Measurements from ENCODE around the gene C1S.
A peak's percentile ranks its signal among the peaks of the same experiment; 100 is the strongest.
"Not testable (repeated sequence)": the region's sequence is repeated elsewhere in the genome, so short reads cannot be mapped to it uniquely, and the experiment has no call there.

The C1S gene

GRCh38 chr12:7021956-7022355 lies 38.6 kb upstream of the C1S start:
- Histone ChIP-seq H3K27ac (ENCODE audit: low read depth, low read length) (no peak overlapping the region), H3K27me3 (ENCODE audit: control insufficient read depth in 5 of 5, insufficient read depth in 4 of 5, low read length in 5 of 5) (no peaks in the 10 kb centered on the region), H3K9ac (ENCODE audit: low read length in 5 of 5) (no peak overlapping the region), H3K4me3 (ENCODE audit: low read depth in 1 of 5, low read length in 5 of 5) (no peak overlapping the region), H3K36me3 (ENCODE audit: control insufficient read depth in 5 of 5, insufficient read depth in 5 of 5, low read length in 5 of 5) (no peaks in the 10 kb centered on the region), H3K9me3 (ENCODE audit: control insufficient read depth in 5 of 5, low read length in 5 of 5) (no peaks in the 10 kb centered on the region), H3K4me1 (ENCODE audit: control insufficient read depth in 5 of 5, insufficient read depth in 5 of 5, low read length in 5 of 5) (peaks cover 3 to 19% (median 17%) of the 10 kb centered on the region in 5 donors)

- Histone ChIP-seq H3K4me1 (ENCODE audit: control insufficient read depth in 5 of 5, insufficient read depth in 5 of 5, low read length in 5 of 5) (peaks cover 0 to 7% (median 7%) of the 10 kb centered on the region in 5 donors), H3K36me3 (ENCODE audit: control insufficient read depth in 5 of 5, insufficient read depth in 5 of 5, low read length in 5 of 5) (no peaks in the 10 kb centered on the region), H3K27me3 (ENCODE audit: control insufficient read depth in 5 of 5, insufficient read depth in 4 of 5, low read length in 5 of 5) (no peaks in the 10 kb centered on the region), H3K27ac (ENCODE audit: low read depth, low read length) (no peak overlapping the region), H3K9me3 (ENCODE audit: control insufficient read depth in 5 of 5, low read length in 5 of 5) (no peaks in the 10 kb centered on the region), H3K9ac (ENCODE audit: low read length in 5 of 5) (no peak overlapping the region), H3K4me3 (ENCODE audit: low read depth in 1 of 5, low read length in 5 of 5) (no peak overlapping the region)
These were observed 37.4 kb upstream of the C1S start for GRCh38 chr12:7023114-7023513.

- H3K4me1 ChIP-seq (ENCODE audit: control insufficient read depth in 5 of 5, insufficient read depth in 5 of 5, low read length in 5 of 5) = peaks cover 0 to 11% (median 0%) of the 10 kb centered on the region in 5 donors
These were observed 33.7 kb upstream of the C1S start for GRCh38 chr12:7026854-7027253.

GRCh38 chr12:7031306-7031705 lies 29.2 kb upstream of the C1S start:
- Histone ChIP-seq H3K27me3 (ENCODE audit: control insufficient read depth in 5 of 5, insufficient read depth in 4 of 5, low read length in 5 of 5) (no peaks in the 10 kb centered on the region), H3K27ac (ENCODE audit: low read depth, low read length) (no peak overlapping the region), H3K9me3 (ENCODE audit: control insufficient read depth in 5 of 5, low read length in 5 of 5) (no peaks in the 10 kb centered on the region), H3K9ac (ENCODE audit: low read length in 5 of 5) (no peak overlapping the region), H3K4me3 (ENCODE audit: low read depth in 1 of 5, low read length in 5 of 5) (peak overlapping the region in 1 of 5 donors; percentile 13), H3K4me1 (ENCODE audit: control insufficient read depth in 5 of 5, insufficient read depth in 5 of 5, low read length in 5 of 5) (peaks cover 0 to 14% (median 0%) of the 10 kb centered on the region in 5 donors), H3K36me3 (ENCODE audit: control insufficient read depth in 5 of 5, insufficient read depth in 5 of 5, low read length in 5 of 5) (no peaks in the 10 kb centered on the region)

More at GRCh38 chr12:7026854-7027253, 33.7 kb upstream of the C1S start:
- Histone ChIP-seq H3K9me3 (ENCODE audit: control insufficient read depth in 5 of 5, low read length in 5 of 5) (no peaks in the 10 kb centered on the region), H3K27me3 (ENCODE audit: control insufficient read depth in 5 of 5, insufficient read depth in 4 of 5, low read length in 5 of 5) (no peaks in the 10 kb centered on the region), H3K27ac (ENCODE audit: low read depth, low read length) (no peak overlapping the region), H3K9ac (ENCODE audit: low read length in 5 of 5) (no peak overlapping the region), H3K4me3 (ENCODE audit: low read depth in 1 of 5, low read length in 5 of 5) (no peak overlapping the region), H3K36me3 (ENCODE audit: control insufficient read depth in 5 of 5, insufficient read depth in 5 of 5, low read length in 5 of 5) (no peaks in the 10 kb centered on the region)

- Histone ChIP-seq H3K9ac (ENCODE audit: low read length in 5 of 5) (no peak overlapping the region), H3K4me1 (ENCODE audit: control insufficient read depth in 5 of 5, insufficient read depth in 5 of 5, low read length in 5 of 5) (peaks cover 0 to 14% (median 0%) of the 10 kb centered on the region in 5 donors), H3K27me3 (ENCODE audit: control insufficient read depth in 5 of 5, insufficient read depth in 4 of 5, low read length in 5 of 5) (no peaks in the 10 kb centered on the region), H3K27ac (ENCODE audit: low read depth, low read length) (no peak overlapping the region), H3K36me3 (ENCODE audit: control insufficient read depth in 5 of 5, insufficient read depth in 5 of 5, low read length in 5 of 5) (no peaks in the 10 kb centered on the region), H3K9me3 (ENCODE audit: control insufficient read depth in 5 of 5, low read length in 5 of 5) (no peaks in the 10 kb centered on the region), H3K4me3 (ENCODE audit: low read depth in 1 of 5, low read length in 5 of 5) (no peak overlapping the region)
These were observed 27.5 kb upstream of the C1S start for GRCh38 chr12:7032990-7033389.

GRCh38 chr12:7034464-7034863 lies 26.1 kb upstream of the C1S start:
- Histone ChIP-seq H3K27me3 (ENCODE audit: control insufficient read depth in 5 of 5, insufficient read depth in 4 of 5, low read length in 5 of 5) (no peaks in the 10 kb centered on the region), H3K27ac (ENCODE audit: low read depth, low read length) (no peak overlapping the region), H3K36me3 (ENCODE audit: control insufficient read depth in 5 of 5, insufficient read depth in 5 of 5, low read length in 5 of 5) (no peaks in the 10 kb centered on the region), H3K9ac (ENCODE audit: low read length in 5 of 5) (no peak overlapping the region), H3K9me3 (ENCODE audit: control insufficient read depth in 5 of 5, low read length in 5 of 5) (no peaks in the 10 kb centered on the region), H3K4me1 (ENCODE audit: control insufficient read depth in 5 of 5, insufficient read depth in 5 of 5, low read length in 5 of 5) (peaks cover 0 to 14% (median 0%) of the 10 kb centered on the region in 5 donors), H3K4me3 (ENCODE audit: low read depth in 1 of 5, low read length in 5 of 5) (no peak overlapping the region)

GRCh38 chr12:7035463-7035862 lies 25.1 kb upstream of the C1S start:
- Histone ChIP-seq H3K9me3 (ENCODE audit: control insufficient read depth in 5 of 5, low read length in 5 of 5) (no peaks in the 10 kb centered on the region), H3K4me1 (ENCODE audit: control insufficient read depth in 5 of 5, insufficient read depth in 5 of 5, low read length in 5 of 5) (peaks cover 0 to 14% (median 0%) of the 10 kb centered on the region in 5 donors), H3K36me3 (ENCODE audit: control insufficient read depth in 5 of 5, insufficient read depth in 5 of 5, low read length in 5 of 5) (no peaks in the 10 kb centered on the region), H3K27me3 (ENCODE audit: control insufficient read depth in 5 of 5, insufficient read depth in 4 of 5, low read length in 5 of 5) (no peaks in the 10 kb centered on the region), H3K27ac (ENCODE audit: low read depth, low read length) (no peak overlapping the region), H3K9ac (ENCODE audit: low read length in 5 of 5) (no peak overlapping the region), H3K4me3 (ENCODE audit: low read depth in 1 of 5, low read length in 5 of 5) (no peak overlapping the region)

GRCh38 chr12:7037411-7037810 lies 23.1 kb upstream of the C1S start:
- not testable (repeated sequence) for H3K4me3 ChIP-seq (ENCODE audit: low read depth in 1 of 5, low read length in 5 of 5); H3K4me1 ChIP-seq (ENCODE audit: control insufficient read depth in 5 of 5, insufficient read depth in 5 of 5, low read length in 5 of 5); H3K9me3 ChIP-seq (ENCODE audit: control insufficient read depth in 5 of 5, low read length in 5 of 5); H3K36me3 ChIP-seq (ENCODE audit: control insufficient read depth in 5 of 5, insufficient read depth in 5 of 5, low read length in 5 of 5); H3K27ac ChIP-seq (ENCODE audit: low read depth, low read length); H3K9ac ChIP-seq (ENCODE audit: low read length in 5 of 5); H3K27me3 ChIP-seq (ENCODE audit: control insufficient read depth in 5 of 5, insufficient read depth in 4 of 5, low read length in 5 of 5)

GRCh38 chr12:7038591-7038990 lies 21.9 kb upstream of the C1S start:
- H3K4me3 ChIP-seq (ENCODE audit: low read depth in 1 of 5, low read length in 5 of 5) = no peak overlapping the region
- H3K9me3 ChIP-seq (ENCODE audit: control insufficient read depth in 5 of 5, low read length in 5 of 5) = no peaks in the 10 kb centered on the region
- H3K36me3 ChIP-seq (ENCODE audit: control insufficient read depth in 5 of 5, insufficient read depth in 5 of 5, low read length in 5 of 5) = no peaks in the 10 kb centered on the region
- no peak overlapping the region for H3K27ac ChIP-seq (ENCODE audit: low read depth, low read length)
- no peak overlapping the region for H3K9ac ChIP-seq (ENCODE audit: low read length in 5 of 5)
- no peaks in the 10 kb centered on the region for H3K27me3 ChIP-seq (ENCODE audit: control insufficient read depth in 5 of 5, insufficient read depth in 4 of 5, low read length in 5 of 5)
- H3K4me1 ChIP-seq (ENCODE audit: control insufficient read depth in 5 of 5, insufficient read depth in 5 of 5, low read length in 5 of 5) = no peaks in the 10 kb centered on the region

GRCh38 chr12:7039403-7039802 lies 21.1 kb upstream of the C1S start:
- no peaks in the 10 kb centered on the region for H3K27me3 ChIP-seq (ENCODE audit: control insufficient read depth in 5 of 5, insufficient read depth in 4 of 5, low read length in 5 of 5)
- no peak overlapping the region for H3K27ac ChIP-seq (ENCODE audit: low read depth, low read length)
- H3K36me3 ChIP-seq (ENCODE audit: control insufficient read depth in 5 of 5, insufficient read depth in 5 of 5, low read length in 5 of 5) = no peaks in the 10 kb centered on the region
- no peaks in the 10 kb centered on the region for H3K9me3 ChIP-seq (ENCODE audit: control insufficient read depth in 5 of 5, low read length in 5 of 5)
- H3K4me3 ChIP-seq (ENCODE audit: low read depth in 1 of 5, low read length in 5 of 5) = no peak overlapping the region
- no peak overlapping the region for H3K9ac ChIP-seq (ENCODE audit: low read length in 5 of 5)
- no peaks in the 10 kb centered on the region for H3K4me1 ChIP-seq (ENCODE audit: control insufficient read depth in 5 of 5, insufficient read depth in 5 of 5, low read length in 5 of 5)

- no peak overlapping the region for H3K27ac ChIP-seq (ENCODE audit: low read depth, low read length)
- no peak overlapping the region for H3K9ac ChIP-seq (ENCODE audit: low read length in 5 of 5)
- no peaks in the 10 kb centered on the region for H3K36me3 ChIP-seq (ENCODE audit: control insufficient read depth in 5 of 5, insufficient read depth in 5 of 5, low read length in 5 of 5)
- no peaks in the 10 kb centered on the region for H3K27me3 ChIP-seq (ENCODE audit: control insufficient read depth in 5 of 5, insufficient read depth in 4 of 5, low read length in 5 of 5)
- H3K9me3 ChIP-seq (ENCODE audit: control insufficient read depth in 5 of 5, low read length in 5 of 5) = no peaks in the 10 kb centered on the region
- peaks cover 0 to 12% (median 0%) of the 10 kb centered on the region in 5 donors for H3K4me1 ChIP-seq (ENCODE audit: control insufficient read depth in 5 of 5, insufficient read depth in 5 of 5, low read length in 5 of 5)
- no peak overlapping the region for H3K4me3 ChIP-seq (ENCODE audit: low read depth in 1 of 5, low read length in 5 of 5)
These were observed 17.7 kb upstream of the C1S start for GRCh38 chr12:7042842-7043241.

All from subcutaneous abdominal adipose tissue (tissue), 5 donors.